ENCODE results near the gene CENPX. TPM values are rescaled to one million over a fixed set of nuclear protein-coding genes. Genes with fewer than 3 reads are reported as not detected.
"Not testable (repeated sequence)": the region's sequence is repeated elsewhere in the genome, so short reads cannot be mapped to it uniquely, and the experiment has no call there.

Gene CENPX
- total RNA-seq, 2 experiments from 2014 or later = 80.2 to 91.3 TPM

DNA sequence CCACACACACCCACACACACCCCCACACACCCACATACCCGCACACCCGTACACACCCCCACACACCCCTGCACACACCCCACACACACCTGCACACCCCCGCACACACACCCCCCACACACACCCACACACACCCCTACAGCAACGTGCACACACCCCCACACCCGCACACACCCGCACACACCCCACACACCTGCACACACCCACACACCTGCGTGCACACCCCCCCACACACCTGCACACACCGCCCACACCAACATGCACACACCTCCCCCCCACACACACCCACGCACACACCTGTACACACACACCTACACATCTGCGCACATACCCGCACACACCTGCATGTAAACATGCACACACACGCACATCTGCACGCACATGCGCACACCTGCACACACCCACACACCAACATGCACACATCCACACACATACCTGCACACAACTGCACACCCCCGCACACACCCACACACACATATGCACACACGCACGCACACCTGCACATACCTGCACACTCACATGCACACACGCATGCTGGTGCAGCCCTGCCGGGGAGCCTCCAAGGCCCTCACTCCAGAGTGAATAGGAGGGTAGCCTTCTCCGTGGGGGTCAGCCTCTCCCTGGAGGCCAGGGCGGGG lies 37.8 kb downstream of the CENPX start:
- Mint-ChIP-seq H3K27ac (no peak overlapping the region), H3K4me3 (no peak overlapping the region), H3K27me3 (no peaks in the 10 kb centered on the region), H3K36me3 (peaks cover 8% of the 10 kb centered on the region), H3K9me3 (ENCODE audit: low read depth) (no peaks in the 10 kb centered on the region), H3K4me1 (peaks cover 13% of the 10 kb centered on the region)
- ATAC-seq (no peak), DNase-seq (no peak)
- CTCF ChIA-PET = interaction anchor here (0.8 to 1.6 kb wide), 2 partner anchors 35 to 45 kb away, joined by 3 to 10 read pairs; no protein-coding TSS in a partner anchor

DNA sequence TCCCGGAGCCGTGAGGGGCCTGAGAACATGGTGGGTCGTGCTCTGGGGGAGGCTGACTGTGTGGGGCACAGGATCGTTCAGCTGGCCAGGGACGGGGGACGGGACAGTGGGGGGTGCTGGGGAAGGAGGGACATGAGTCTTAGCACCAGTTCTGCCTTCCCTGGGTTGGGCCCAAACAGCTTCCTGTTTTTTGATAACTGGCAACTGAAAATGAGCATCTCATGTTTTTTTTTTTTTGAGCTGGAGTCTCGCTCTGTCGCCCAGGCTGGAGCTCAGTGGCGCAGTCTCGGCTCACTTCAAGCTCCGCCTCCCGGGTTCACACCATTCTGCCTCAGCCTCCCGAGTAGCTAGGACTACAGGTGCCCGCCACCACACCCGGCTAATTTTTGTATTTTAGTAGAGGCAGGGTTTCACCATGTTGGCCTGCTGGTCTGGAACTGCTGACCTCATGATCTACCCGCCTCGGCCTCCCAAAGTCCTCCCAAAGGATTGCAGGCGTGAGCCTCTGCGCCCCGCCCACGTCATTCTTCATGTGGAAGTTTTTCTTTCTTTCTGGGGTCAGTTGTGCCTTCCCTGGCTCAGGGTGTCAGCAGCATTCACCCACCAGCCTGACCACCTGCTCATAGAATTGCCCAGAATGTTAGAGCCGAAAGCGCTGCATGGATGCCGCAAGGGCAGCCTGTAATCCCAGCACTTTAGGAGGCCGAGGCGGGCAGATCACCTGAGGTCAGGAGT lies 38.9 kb downstream of the CENPX start:
- no peak for ATAC-seq
- CTCF ChIA-PET = no interaction called here

DNA sequence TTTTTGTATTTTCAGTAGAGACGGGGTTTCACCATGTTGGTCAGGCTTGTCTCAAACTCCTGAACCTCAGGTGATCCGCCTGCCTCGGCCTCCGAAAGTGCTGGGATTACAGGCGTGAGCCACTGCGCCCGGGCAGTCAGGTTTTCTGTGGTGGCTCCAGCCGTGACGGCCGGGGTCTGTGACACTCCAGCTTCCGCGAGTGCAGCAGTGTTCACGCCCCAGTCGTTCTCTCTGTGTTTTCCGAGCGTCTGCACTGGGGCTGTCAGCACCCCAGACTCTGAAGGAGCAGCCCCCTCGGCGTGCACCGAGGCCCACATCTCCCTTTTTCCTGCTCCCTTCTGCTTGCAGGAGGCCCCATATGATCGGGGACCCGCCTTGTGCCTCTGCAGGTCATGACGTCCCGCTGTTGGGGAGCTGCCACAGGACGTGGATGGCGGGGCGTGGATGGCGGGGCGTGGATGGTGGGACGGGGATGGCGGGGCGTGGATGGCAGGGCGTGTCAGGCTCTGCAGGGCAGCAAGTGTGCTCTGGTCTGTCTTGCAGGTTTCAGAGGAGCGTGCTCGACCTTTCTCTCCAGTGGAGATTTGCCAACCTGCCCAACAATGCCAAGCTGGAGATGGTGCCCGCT lies 39.6 kb downstream of the CENPX start:
- no peak overlapping the region for H3K4me3 Mint-ChIP-seq
- H3K9me3 Mint-ChIP-seq (ENCODE audit: low read depth) = no peaks in the 10 kb centered on the region
- peaks cover 8% of the 10 kb centered on the region for H3K36me3 Mint-ChIP-seq
- DNase-seq (no peak), ATAC-seq (no peak)
- CTCF ChIA-PET = interaction anchor here (1.0 kb wide), 1 partner anchor 24 kb away, joined by 3 read pairs; no protein-coding TSS in a partner anchor
- no peaks in the 10 kb centered on the region for H3K27me3 Mint-ChIP-seq
- H3K27ac Mint-ChIP-seq = no peak overlapping the region
- peaks cover 22% of the 10 kb centered on the region for H3K4me1 Mint-ChIP-seq

More for the DNA sequence above, 38.9 kb downstream of the CENPX start:
- H3K36me3 Mint-ChIP-seq = peaks cover 8% of the 10 kb centered on the region
- no peak overlapping the region for H3K4me3 Mint-ChIP-seq
- no peak for DNase-seq
- no peaks in the 10 kb centered on the region for H3K27me3 Mint-ChIP-seq
- H3K9me3 Mint-ChIP-seq (ENCODE audit: low read depth) = no peaks in the 10 kb centered on the region
- H3K4me1 Mint-ChIP-seq = peaks cover 18% of the 10 kb centered on the region
- H3K27ac Mint-ChIP-seq = no peak overlapping the region

DNA sequence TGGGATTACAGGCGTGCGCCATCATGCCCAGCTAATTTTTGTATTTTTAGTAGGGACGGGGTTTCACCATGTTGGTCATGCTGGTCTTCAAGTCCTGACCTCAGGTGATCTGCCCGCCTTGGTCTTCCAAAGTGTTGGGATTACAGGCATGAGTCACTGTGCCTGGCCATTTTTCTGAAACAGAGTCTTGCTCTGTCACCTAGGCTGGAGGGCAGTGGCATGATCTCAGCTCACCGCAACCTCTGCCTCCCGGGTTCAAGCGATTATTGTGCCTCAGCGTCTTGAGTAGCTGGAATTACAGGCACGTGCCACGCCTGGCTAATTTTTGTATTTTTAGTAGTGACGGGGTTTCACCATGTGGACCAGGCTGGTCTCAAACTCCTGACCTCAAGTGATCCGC lies 41.2 kb downstream of the CENPX start:
- H3K4me3 Mint-ChIP-seq; H3K27ac Mint-ChIP-seq; H3K36me3 Mint-ChIP-seq; H3K27me3 Mint-ChIP-seq; DNase-seq; ATAC-seq; CTCF ChIA-PET; H3K9me3 Mint-ChIP-seq (ENCODE audit: low read depth): not testable (repeated sequence)
- peaks cover 26% of the 10 kb centered on the region for H3K4me1 Mint-ChIP-seq

DNA sequence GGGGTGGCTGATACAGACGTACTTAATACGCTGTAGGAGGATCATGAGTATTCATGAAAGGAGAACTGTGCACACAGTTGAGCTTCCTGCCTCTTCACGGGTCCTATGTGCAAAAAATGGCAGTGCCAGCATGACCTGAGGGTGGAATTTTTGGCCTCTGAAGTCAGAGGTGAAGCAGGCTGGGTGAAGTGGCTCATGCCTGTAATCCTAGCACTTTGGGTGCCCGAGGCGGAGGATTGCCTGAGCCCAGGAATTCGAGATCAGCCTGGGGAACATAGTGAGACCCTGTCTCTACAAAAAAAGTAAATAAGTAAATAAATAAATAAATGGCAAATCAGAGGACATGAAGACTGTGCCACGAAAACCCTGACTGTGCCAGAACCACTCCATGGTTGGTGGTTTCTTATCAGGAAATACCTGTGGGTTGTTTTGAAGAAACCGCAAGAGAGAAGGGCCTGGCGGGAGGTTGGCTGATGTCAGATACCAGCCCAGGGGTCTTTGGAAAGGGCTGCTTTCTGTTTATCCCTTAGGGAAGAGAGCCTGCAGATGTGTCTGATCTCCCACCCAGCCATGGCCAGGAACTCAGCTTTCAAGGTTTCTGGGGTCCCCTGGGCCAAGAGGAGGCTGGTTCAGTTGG lies 41.9 kb downstream of the CENPX start:
- H3K27ac Mint-ChIP-seq = no peak overlapping the region
- H3K9me3 Mint-ChIP-seq (ENCODE audit: low read depth) = no peaks in the 10 kb centered on the region
- no peak overlapping the region for H3K4me3 Mint-ChIP-seq
- H3K4me1 Mint-ChIP-seq = peaks cover 29% of the 10 kb centered on the region
- ATAC-seq (no peak), DNase-seq (no peak)
- CTCF ChIA-PET = interaction anchor here (1.3 kb wide), 2 partner anchors 14 to 21 kb away, joined by 3 to 6 read pairs; no protein-coding TSS in a partner anchor
- peaks cover 8% of the 10 kb centered on the region for H3K36me3 Mint-ChIP-seq
- no peaks in the 10 kb centered on the region for H3K27me3 Mint-ChIP-seq

DNA sequence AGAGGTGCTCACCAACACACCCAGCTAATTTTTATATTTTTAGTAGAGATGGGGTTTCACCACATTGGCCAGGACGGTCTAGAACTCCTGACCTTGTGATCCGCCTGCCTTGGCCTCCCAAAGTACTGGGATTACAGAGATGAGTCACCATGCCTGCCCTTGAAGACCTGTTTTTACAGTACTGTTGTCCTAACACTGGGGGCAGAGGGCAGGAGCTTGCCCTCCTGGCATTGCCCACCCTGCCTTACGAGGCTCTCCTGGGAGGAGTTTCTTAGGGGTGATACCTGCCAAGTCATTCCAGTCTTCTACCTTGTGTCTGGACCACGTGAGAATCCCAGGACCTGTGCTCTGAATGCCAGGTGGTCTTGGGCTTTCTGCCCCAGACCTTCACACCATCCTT lies 42.6 kb downstream of the CENPX start:
- Mint-ChIP-seq H3K27me3 (peaks cover under 1% of the 10 kb centered on the region), H3K27ac (no peak overlapping the region), H3K36me3 (peaks cover 5% of the 10 kb centered on the region), H3K9me3 (ENCODE audit: low read depth) (no peaks in the 10 kb centered on the region), H3K4me1 (peaks cover 29% of the 10 kb centered on the region), H3K4me3 (no peak overlapping the region)
- ATAC-seq (no peak), DNase-seq (no peak)
- CTCF ChIA-PET = interaction anchor here (1.0 to 1.3 kb wide), 3 partner anchors 13 to 42 kb away, joined by 3 to 6 read pairs (median 5); no protein-coding TSS in a partner anchor

DNA sequence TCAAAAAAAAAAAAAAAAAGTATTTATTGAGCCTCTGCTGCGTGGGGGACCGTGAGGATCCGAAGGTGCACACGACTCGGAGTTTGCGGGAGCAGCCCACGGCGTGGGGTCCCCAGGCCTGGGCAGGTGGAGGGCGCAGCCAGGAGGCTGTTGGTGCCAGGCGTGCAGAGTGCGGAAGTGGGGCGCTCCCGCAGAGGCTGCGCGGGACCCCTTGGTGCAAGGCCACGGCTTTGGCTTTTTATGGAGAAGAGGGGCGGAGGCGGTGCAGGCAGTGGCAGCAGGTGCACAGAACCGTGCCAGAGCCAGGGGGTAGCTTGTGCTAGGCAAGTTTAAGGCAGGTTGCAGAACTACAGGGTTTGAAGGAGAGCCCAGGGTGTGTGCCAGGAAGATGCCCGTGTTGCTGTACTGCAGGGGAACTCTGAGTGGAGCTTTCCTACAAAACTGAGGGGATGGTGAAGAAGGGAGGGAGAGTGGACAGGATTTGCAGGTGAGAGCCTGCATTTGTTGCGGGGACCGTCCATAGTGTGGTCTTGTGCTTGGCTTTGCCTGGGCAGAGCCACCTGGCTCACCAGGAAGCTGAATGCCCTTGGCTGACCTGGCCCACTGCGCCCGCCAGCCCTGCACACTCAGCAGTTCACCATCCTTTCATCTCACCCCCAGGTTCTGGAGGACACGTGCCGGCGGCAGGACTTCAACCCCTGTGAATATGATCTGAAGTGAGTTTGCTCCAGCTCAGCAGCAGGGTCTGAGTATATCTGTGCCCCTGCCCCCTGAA lies 44.0 kb downstream of the CENPX start:
- peaks cover 5% of the 10 kb centered on the region for H3K27me3 Mint-ChIP-seq
- H3K4me1 Mint-ChIP-seq = peaks cover 29% of the 10 kb centered on the region
- H3K36me3 Mint-ChIP-seq = peaks cover 1% of the 10 kb centered on the region
- no peaks in the 10 kb centered on the region for H3K9me3 Mint-ChIP-seq (ENCODE audit: low read depth)
- DNase-seq (no peak), ATAC-seq (no peak)
- CTCF ChIA-PET = interaction anchor here (0.7 to 1.5 kb wide), 4 partner anchors 10 to 51 kb away, joined by 3 to 6 read pairs (median 3); no protein-coding TSS in a partner anchor
- H3K4me3 Mint-ChIP-seq = peak overlapping the region; percentile 53
- peak overlapping the region; percentile 17 for H3K27ac Mint-ChIP-seq

DNA sequence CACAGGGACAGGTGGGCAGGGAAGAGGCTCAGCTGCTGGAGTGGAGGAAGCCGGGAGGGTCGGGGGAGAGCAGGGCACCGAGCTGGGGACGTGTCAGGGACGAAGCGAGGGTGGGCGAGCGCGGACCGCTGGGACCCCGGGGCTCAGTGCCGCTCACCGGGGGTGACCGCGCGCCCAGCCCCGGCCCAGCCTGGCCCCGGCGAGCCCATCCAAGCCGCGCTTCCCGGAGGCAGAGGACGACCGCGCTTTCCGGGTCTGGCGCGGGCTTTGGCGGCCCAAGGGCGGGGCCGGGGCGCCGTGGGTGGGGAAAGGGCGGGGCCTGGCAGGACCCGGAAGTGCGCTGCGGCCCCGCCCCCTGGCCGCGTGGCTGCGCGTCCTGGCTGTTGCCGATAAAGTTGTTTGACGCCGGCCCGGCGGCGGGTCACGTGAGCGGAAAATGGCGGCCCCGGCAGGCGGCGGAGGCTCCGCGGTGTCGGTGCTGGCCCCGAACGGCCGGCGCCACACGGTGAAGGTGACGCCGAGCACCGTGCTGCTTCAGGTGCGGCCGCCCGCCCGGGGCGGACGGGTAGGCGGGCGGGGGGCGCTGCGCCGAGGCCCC lies 45.4 kb downstream of the CENPX start, which contains the start of gene ASPSCR1:
ASPSCR1 (plus strand) TSS at position 419 of the 598 bp plus-strand sequence; CDS start at position 437, 18 bp downstream.
- CTCF ChIA-PET = interaction anchor here (0.7 to 3.0 kb wide), 5 partner anchors 11 to 45 kb away, joined by 3 to 22 read pairs (median 5); partner anchors contain the start of genes CENPX and LRRC45
- H3K9me3 Mint-ChIP-seq (ENCODE audit: low read depth) = no peaks in the 10 kb centered on the region
- peaks cover 29% of the 10 kb centered on the region for H3K4me1 Mint-ChIP-seq
- peak within 1 kb of the TSS; percentile 98 for H3K27ac Mint-ChIP-seq
- H3K27me3 Mint-ChIP-seq = peaks cover 5% of the 10 kb centered on the region
- peaks cover 1% of the 10 kb centered on the region for H3K36me3 Mint-ChIP-seq
- peak within 1 kb of the TSS; percentile 93 for H3K4me3 Mint-ChIP-seq
- ATAC-seq = peak; percentile 89
- peak; percentile 91 for DNase-seq

DNA sequence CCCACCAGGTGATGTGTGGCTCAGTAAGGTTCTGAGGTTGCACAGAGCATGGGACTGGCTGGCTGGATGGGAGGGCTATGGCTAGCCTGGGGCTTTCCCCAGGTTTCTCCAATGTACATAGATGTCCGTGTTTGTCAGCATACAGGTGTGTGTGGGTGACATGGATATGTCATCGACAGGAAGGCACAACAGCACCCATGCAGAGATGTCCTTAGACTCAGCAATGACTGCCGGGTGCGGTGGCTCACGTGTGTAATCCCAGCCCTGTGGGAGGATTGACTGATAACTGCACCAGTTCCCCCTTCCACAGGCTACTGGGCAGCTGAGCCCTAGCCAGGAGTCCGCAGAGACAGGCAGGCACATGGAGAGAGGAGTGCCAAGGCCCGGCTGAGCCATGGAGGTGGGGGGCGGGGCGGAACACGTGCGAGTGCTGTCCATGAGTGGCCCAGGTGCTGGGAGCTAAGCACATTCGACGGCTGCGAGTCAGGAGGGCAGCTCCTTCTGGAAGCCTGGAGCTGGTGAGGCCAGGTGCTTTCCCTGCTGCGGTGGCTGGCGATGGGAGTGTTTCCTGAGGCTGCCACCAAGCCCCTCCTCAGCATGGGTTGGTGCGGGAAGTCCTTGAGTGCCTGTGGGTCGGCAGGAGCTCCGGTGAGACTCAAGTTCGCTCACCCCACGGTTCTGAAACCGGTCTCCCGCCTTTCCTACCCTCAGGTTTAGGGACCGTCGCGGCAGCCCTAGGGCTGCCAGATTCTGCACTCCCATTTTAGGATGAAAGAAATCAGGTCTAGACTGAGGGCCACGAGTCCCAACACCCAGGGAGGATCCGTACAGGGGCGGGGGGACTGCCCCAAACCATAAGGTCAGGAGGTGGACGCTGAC lies 46.1 kb downstream of the CENPX start:
- DNase-seq (peak; percentile 53), ATAC-seq (no peak)
- H3K9me3 Mint-ChIP-seq (ENCODE audit: low read depth) = no peaks in the 10 kb centered on the region
- H3K27me3 Mint-ChIP-seq = peaks cover 5% of the 10 kb centered on the region
- CTCF ChIA-PET = interaction anchor here (0.9 to 3.0 kb wide), 4 partner anchors 10 to 46 kb away, joined by 4 to 22 read pairs (median 6); partner anchors contain the start of genes CENPX and LRRC45
- H3K4me1 Mint-ChIP-seq = peaks cover 28% of the 10 kb centered on the region
- peak overlapping the region; percentile 93 for H3K4me3 Mint-ChIP-seq
- H3K27ac Mint-ChIP-seq = peak overlapping the region; percentile 98
- peaks cover 1% of the 10 kb centered on the region for H3K36me3 Mint-ChIP-seq

DNA sequence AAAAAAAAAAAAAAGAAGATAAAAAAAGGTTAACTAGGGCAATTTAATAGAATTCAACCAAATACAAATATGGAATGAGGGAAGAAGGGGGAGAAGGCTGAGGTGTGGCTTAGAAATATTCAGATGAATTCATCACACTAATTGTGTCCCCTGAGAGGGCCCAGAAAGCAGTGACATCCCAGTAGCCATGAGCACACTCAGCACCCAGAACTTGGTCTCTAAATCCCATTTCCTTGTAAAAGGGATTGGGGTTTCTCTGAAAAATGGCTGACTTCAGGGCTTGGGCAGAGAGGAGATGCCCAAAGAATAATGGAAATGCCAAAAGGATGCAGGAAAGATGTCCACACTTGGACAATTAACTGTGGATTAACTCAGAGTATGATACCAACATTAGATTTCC lies 49.2 kb downstream of the CENPX start:
- CTCF ChIA-PET = no interaction called here
- ATAC-seq = no peak
- Mint-ChIP-seq H3K9me3 (ENCODE audit: low read depth) (no peaks in the 10 kb centered on the region), H3K4me1 (peaks cover 9% of the 10 kb centered on the region), H3K4me3 (no peak overlapping the region), H3K36me3 (peaks cover 1% of the 10 kb centered on the region), H3K27me3 (peaks cover 5% of the 10 kb centered on the region), H3K27ac (no peak overlapping the region)
- DNase-seq = no peak

All from activated CD8-positive, alpha-beta memory T cell treated with anti-CD3 and anti-CD28 coated beads, Interleukin-2, amount 10 ng/mL, durations not matched to agents 7 days and 5 days (primary cell).